Stomach smooth muscle (tissue), 2 donors: ENCODE data around the gene AMHR2.
"Not testable (repeated sequence)": the region's sequence is repeated elsewhere in the genome, so short reads cannot be mapped to it uniquely, and the experiment has no call there.

Source experiments
- H3K27ac ChIP-seq: one replicate; pipeline ENCODE4 v1.7.0; 2013; ENCODE audit warnings: mild to moderate bottlenecking, low read length, inconsistent platforms
- H3K27me3 ChIP-seq, 2 donors: one replicate each; pipeline ENCODE4 v1.7.0; 2013; ENCODE audit warnings: low read length in 2 of 2; ENCODE audit not compliant: insufficient read depth in 2 of 2, control insufficient read depth in 1 of 2
- H3K36me3 ChIP-seq, 2 donors: one replicate each; pipeline ENCODE4 v1.7.0; 2013; ENCODE audit warnings: low read length in 2 of 2; ENCODE audit not compliant: control insufficient read depth in 2 of 2, insufficient read depth in 2 of 2
- H3K4me1 ChIP-seq: one replicate; pipeline ENCODE4 v1.7.0; 2013; ENCODE audit warnings: low read length; ENCODE audit not compliant: control insufficient read depth, insufficient read depth
- H3K4me3 ChIP-seq, 2 donors: one replicate each; pipeline ENCODE4 v1.7.0; 2013; ENCODE audit warnings: low read length in 2 of 2
- H3K9ac ChIP-seq, 2 donors: one replicate each; pipeline ENCODE4 v1.7.0; 2013; ENCODE audit warnings: low read length in 2 of 2, mild to moderate bottlenecking in 1 of 2
- H3K9me3 ChIP-seq, 2 donors: one replicate each; pipeline ENCODE4 v1.7.0; 2013; ENCODE audit warnings: low read length in 2 of 2; ENCODE audit not compliant: control insufficient read depth in 2 of 2
- donor health status: healthy.
- donor health status: Pancreatic carcinoma.

Gene AMHR2

GRCh38 chr12:53383258-53383657, 40.4 kb upstream of the AMHR2 start:
- Histone ChIP-seq H3K9me3 (no peaks in the 10 kb centered on the region), H3K27ac (peak overlapping the region; percentile 6), H3K36me3 (peaks cover 18 to 24% of the 10 kb centered on the region in 2 donors), H3K4me3 (peak overlapping the region; percentile 50 to 64), H3K4me1 (peaks cover 49% of the 10 kb centered on the region), H3K27me3 (no peaks in the 10 kb centered on the region), H3K9ac (peak overlapping the region in 1 of 2 donors; percentile 21)

DNA sequence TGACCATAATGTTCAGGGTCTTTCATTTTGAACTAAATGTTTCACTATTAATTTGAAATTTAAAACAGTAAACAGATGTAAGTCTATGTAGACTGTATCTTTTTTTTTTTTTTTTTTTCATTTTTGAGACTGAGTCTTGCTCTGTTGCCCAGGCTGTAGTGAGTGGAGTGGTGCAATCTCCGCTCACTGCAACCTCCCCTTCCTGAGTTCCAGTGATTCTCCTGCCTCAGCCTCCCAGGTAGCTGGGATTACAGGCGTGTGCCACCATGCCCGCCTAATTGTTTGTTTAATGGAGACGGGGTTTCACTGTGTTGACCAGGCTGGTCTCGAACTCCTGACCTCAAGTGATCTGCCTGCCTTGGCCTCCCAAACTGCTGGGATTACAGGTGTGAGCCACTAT, 37.3 kb upstream of the AMHR2 start:
- Histone ChIP-seq H3K4me3 (peak overlapping the region; percentile 43 to 59), H3K36me3 (peaks cover 18 to 24% of the 10 kb centered on the region in 2 donors), H3K4me1 (peaks cover 44% of the 10 kb centered on the region)
- not testable (repeated sequence) for H3K27me3 ChIP-seq, H3K9ac ChIP-seq, H3K9me3 ChIP-seq, H3K27ac ChIP-seq

DNA sequence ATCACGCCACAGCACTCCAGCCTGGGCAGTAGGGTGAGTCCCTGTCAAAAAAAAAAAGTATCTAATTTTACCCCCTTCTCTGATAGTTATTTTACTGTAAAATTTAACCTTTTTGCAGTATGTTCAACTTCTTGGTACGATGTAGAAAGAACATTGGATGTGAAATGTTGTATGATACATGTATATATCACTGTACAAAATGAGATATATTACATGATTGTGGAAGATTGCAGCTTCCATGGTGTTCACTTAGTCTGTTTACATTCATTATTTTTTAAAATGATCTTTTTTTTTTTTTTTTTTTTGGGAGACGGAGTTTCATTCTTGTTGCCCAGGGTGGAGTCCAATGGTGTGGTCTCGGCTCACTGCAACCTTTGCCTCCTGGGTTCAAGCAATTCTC, 34.7 kb upstream of the AMHR2 start:
- no peaks in the 10 kb centered on the region for H3K27me3 ChIP-seq
- peaks cover 22% of the 10 kb centered on the region for H3K4me1 ChIP-seq
- peaks cover 0 to 2% of the 10 kb centered on the region in 2 donors for H3K36me3 ChIP-seq
- no peak overlapping the region for H3K4me3 ChIP-seq
- H3K9ac ChIP-seq = peak overlapping the region in 1 of 2 donors; percentile 3
- H3K27ac ChIP-seq = peak overlapping the region; percentile 46
- no peaks in the 10 kb centered on the region for H3K9me3 ChIP-seq

DNA sequence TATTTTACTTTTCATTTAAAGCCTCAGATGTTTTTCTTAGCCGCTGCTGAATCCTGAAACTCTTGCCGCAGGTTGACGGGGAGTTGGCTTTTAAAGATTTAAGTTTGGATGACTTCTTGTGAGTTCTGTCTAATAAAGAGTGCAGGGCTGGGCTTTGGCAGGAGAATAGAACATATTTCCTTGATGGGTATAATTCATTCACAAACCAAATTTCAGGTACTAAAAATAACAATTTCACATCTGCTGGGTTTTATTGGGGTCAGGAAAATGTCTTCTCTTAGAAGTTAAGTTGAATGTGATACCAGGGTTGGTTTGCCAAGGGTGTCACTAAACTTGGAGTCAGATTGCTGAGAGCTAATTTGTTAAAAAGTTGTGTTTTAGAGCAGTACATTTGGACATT, 34.0 kb upstream of the AMHR2 start:
- H3K27ac ChIP-seq = no peak overlapping the region
- peaks cover 0 to 2% of the 10 kb centered on the region in 2 donors for H3K36me3 ChIP-seq
- no peak overlapping the region for H3K4me3 ChIP-seq
- no peaks in the 10 kb centered on the region for H3K27me3 ChIP-seq
- H3K4me1 ChIP-seq = peaks cover 17% of the 10 kb centered on the region
- H3K9ac ChIP-seq = no peak overlapping the region
- no peaks in the 10 kb centered on the region for H3K9me3 ChIP-seq

GRCh38 chr12:53391724-53392123, 31.9 kb upstream of the AMHR2 start:
- Histone ChIP-seq H3K4me3 (no peak overlapping the region), H3K9ac (no peak overlapping the region), H3K27ac (no peak overlapping the region), H3K9me3 (no peaks in the 10 kb centered on the region), H3K27me3 (no peaks in the 10 kb centered on the region), H3K36me3 (no peaks in the 10 kb centered on the region), H3K4me1 (peaks cover 14% of the 10 kb centered on the region)

GRCh38 chr12:53399896-53400295, 23.8 kb upstream of the AMHR2 start:
- no peaks in the 10 kb centered on the region for H3K27me3 ChIP-seq
- no peaks in the 10 kb centered on the region for H3K36me3 ChIP-seq
- peaks cover 2% of the 10 kb centered on the region for H3K4me1 ChIP-seq

GRCh38 chr12:53402351-53402750, 21.3 kb upstream of the AMHR2 start:
- not testable (repeated sequence) for H3K27ac ChIP-seq, H3K36me3 ChIP-seq, H3K9ac ChIP-seq, H3K4me1 ChIP-seq, H3K4me3 ChIP-seq, H3K9me3 ChIP-seq, H3K27me3 ChIP-seq

More at GRCh38 chr12:53399896-53400295, 23.8 kb upstream of the AMHR2 start:
- no peak overlapping the region for H3K4me3 ChIP-seq
- H3K9me3 ChIP-seq = no peaks in the 10 kb centered on the region
- H3K27ac ChIP-seq = no peak overlapping the region
- no peak overlapping the region for H3K9ac ChIP-seq

GRCh38 chr12:53402871-53403270, 20.8 kb upstream of the AMHR2 start:
- H3K36me3 ChIP-seq = peaks cover 0 to 2% of the 10 kb centered on the region in 2 donors
- H3K4me3 ChIP-seq = no peak overlapping the region
- H3K4me1 ChIP-seq = peaks cover 2% of the 10 kb centered on the region
- no peak overlapping the region for H3K27ac ChIP-seq
- H3K9ac ChIP-seq = no peak overlapping the region
- no peaks in the 10 kb centered on the region for H3K27me3 ChIP-seq
- H3K9me3 ChIP-seq = no peaks in the 10 kb centered on the region

- Histone ChIP-seq H3K9me3 (no peaks in the 10 kb centered on the region), H3K4me1 (peaks cover 12% of the 10 kb centered on the region), H3K27me3 (no peaks in the 10 kb centered on the region), H3K27ac (no peak overlapping the region), H3K9ac (no peak overlapping the region), H3K4me3 (no peak overlapping the region), H3K36me3 (peaks cover 21 to 23% of the 10 kb centered on the region in 2 donors)
Measured at GRCh38 chr12:53410951-53411350, 12.7 kb upstream of the AMHR2 start.

DNA sequence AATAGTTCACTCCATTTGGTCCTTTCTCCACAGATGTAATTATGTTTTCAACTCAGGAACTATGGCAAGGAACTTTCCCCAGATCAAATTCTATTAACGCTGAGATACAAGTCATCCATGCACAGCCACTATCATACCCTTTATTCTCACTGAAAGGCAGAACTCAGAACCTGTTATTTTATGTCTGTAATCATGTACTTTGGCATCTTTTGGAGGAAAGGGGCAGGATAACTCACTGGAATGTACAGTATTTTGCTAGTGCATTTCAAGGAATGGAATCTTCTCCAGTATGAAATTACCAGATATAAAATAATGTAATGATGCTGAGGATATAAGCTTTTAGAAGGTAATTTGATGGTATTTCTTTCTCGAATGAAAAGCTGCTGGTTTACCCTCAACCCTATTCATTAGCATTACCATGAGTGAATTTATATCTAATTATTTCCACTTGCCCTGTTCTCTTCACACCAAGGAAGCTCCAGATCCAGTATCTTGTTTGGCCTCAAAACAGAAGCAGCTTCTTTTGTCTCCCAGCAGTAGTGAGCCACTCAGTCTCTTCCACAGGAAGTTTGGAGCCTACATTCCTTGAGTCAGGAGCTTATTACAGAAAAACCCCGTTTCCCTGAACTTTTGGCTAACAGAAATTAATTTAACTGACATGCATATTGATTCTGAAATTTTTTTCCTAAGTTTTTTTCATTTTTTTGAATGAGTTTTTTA, 10.0 kb upstream of the AMHR2 start:
- no peak overlapping the region for H3K27ac ChIP-seq
- H3K27me3 ChIP-seq = no peaks in the 10 kb centered on the region
- H3K4me1 ChIP-seq = peaks cover 12% of the 10 kb centered on the region
- no peaks in the 10 kb centered on the region for H3K9me3 ChIP-seq
- H3K4me3 ChIP-seq = no peak overlapping the region
- H3K9ac ChIP-seq = no peak overlapping the region
- peaks cover 21% of the 10 kb centered on the region in 2 donors for H3K36me3 ChIP-seq

- Histone ChIP-seq H3K9ac (no peak overlapping the region), H3K9me3 (no peaks in the 10 kb centered on the region), H3K27me3 (no peaks in the 10 kb centered on the region), H3K4me1 (peaks cover 12% of the 10 kb centered on the region), H3K27ac (peak overlapping the region; percentile 37), H3K36me3 (peaks cover 14 to 15% of the 10 kb centered on the region in 2 donors), H3K4me3 (no peak overlapping the region)
Measured at GRCh38 chr12:53414756-53415417, 8.8 kb upstream of the AMHR2 start.
